Bronchial epithelial cell (primary cell): Measurements from ENCODE around the gene OPCML. TPM values are rescaled to one million over a fixed set of nuclear protein-coding genes. Genes with fewer than 3 reads are reported as not detected.

Source experiments
- DNase-seq: peaks from one replicate; pipeline ENCODE4 v3.0.0-alpha.2; 2010; ENCODE audit warnings: low read depth
- FAIRE-seq: peaks from 2 replicates; lab custom pipeline; 2011; peaks lifted over from hg19 to GRCh38; lab: Jason Lieb, UNC
- H3K27me3 ChIP-seq: 2 replicates; pipeline ENCODE4 v1.5.1; 2011; ENCODE audit warnings: low read length; ENCODE audit not compliant: control insufficient read depth, insufficient read depth
- H3K36me3 ChIP-seq: 2 replicates; pipeline ENCODE4 v1.5.1; 2011; ENCODE audit warnings: low read length; ENCODE audit not compliant: control insufficient read depth, insufficient read depth
- H3K4me3 ChIP-seq: 2 replicates; pipeline ENCODE4 v1.5.1; 2011; ENCODE audit warnings: mild to moderate bottlenecking, low read depth, low read length, control low read depth
- total RNA-seq: library from RNA; depleted of rRNA; stranded (reverse); fragments of >200 nt; gene quantifications from 2 replicates; pipeline ENCODE4 v1.2.1, GENCODE V29; 2014
- TF ChIP-seq, protein P1 (sequence below): IDR thresholded peaks from 2 replicates; pipeline ENCODE4 v1.5.1; 2011; ENCODE audit warnings: mild to moderate bottlenecking, moderate library complexity, low read length, control low read depth, inconsistent platforms; ENCODE audit not compliant: insufficient read depth, severe bottlenecking

Gene OPCML
- total RNA-seq, 1 donor from 2014 or later, result not detected

GRCh38 chr11:133354069-133354468, 178.2 kb downstream of the OPCML start:
- Histone ChIP-seq H3K27me3 (no peaks in the 10 kb centered on the region), H3K36me3 (no peaks in the 10 kb centered on the region), H3K4me3 (no peak overlapping the region)
- TF ChIP-seq, protein P1, sequence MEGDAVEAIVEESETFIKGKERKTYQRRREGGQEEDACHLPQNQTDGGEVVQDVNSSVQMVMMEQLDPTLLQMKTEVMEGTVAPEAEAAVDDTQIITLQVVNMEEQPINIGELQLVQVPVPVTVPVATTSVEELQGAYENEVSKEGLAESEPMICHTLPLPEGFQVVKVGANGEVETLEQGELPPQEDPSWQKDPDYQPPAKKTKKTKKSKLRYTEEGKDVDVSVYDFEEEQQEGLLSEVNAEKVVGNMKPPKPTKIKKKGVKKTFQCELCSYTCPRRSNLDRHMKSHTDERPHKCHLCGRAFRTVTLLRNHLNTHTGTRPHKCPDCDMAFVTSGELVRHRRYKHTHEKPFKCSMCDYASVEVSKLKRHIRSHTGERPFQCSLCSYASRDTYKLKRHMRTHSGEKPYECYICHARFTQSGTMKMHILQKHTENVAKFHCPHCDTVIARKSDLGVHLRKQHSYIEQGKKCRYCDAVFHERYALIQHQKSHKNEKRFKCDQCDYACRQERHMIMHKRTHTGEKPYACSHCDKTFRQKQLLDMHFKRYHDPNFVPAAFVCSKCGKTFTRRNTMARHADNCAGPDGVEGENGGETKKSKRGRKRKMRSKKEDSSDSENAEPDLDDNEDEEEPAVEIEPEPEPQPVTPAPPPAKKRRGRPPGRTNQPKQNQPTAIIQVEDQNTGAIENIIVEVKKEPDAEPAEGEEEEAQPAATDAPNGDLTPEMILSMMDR, result no peak
- FAIRE-seq (peak; percentile 93), DNase-seq (no peak)

DNA sequence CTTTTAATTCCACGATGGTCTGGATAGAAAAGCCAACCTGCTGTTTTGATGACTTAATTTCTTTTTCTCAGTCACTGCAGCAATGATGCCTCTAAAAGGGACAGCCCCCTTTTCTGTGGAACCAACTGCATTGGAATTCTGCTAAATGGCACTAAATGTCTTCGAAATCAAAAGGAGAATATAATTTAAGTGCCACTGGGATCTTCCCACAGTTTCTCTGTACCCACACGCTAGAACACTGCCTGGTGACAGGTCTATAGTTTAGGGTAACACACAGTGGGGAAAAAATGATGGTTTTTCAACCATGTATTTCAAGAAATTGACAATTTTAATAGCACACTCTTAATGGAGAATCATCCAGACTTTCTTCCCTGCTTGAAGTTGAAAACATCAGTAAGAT, 182.3 kb downstream of the OPCML start:
- H3K27me3 ChIP-seq, result no peaks in the 10 kb centered on the region
- no peak overlapping the region for H3K4me3 ChIP-seq
- DNase-seq (no peak), FAIRE-seq (no peak)
- TF ChIP-seq, protein P1, result no peak
- no peaks in the 10 kb centered on the region for H3K36me3 ChIP-seq

DNA sequence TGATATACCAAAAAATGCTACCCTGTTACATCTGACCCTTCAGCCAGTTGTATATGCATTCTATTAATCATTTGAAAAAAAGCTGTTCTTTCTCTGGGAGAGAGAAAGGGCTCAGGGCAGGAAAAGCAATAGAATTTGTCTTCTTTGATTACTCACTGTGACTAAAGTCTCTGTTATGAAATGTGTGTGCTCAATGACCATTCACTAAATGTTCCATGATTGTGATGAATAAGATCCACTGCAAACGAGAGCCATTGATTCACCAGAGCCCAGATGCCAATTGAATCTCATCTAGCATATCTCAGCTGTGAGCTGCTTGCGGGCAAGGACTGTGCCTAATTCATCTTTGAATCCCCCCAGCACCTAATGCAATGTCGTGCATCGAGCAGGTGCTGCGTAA, 184.3 kb downstream of the OPCML start:
- TF ChIP-seq, protein P1, result no peak
- DNase-seq, result peak; percentile 86
- Histone ChIP-seq H3K36me3 (no peaks in the 10 kb centered on the region), H3K27me3 (no peaks in the 10 kb centered on the region), H3K4me3 (no peak overlapping the region)
- no peak for FAIRE-seq

DNA sequence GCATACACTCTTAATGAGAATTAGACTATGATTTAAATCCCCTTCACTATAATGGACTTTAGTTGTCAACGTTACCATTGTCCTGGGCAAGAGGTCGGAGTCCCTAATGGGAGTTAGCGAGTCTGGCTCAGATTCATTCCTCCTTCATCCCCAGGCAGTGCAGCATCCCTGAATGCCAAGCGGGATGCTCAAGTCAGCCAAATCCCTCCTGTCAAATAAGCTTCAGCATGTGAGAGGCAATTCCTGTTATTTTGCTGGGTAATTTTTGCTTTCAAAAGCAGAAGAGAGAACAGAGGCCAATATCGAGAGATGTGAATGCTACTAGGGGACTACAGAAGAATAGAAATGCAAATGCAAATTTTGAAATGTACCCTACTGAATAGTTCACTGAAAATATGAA, 186.2 kb downstream of the OPCML start:
- Histone ChIP-seq H3K36me3 (no peaks in the 10 kb centered on the region), H3K4me3 (no peak overlapping the region), H3K27me3 (no peaks in the 10 kb centered on the region)
- DNase-seq (no peak), FAIRE-seq (no peak)
- TF ChIP-seq, protein P1, result no peak

GRCh38 chr11:133343951-133344350, 188.3 kb downstream of the OPCML start:
- peak; percentile 93 for DNase-seq
- Histone ChIP-seq H3K4me3 (no peak overlapping the region), H3K36me3 (no peaks in the 10 kb centered on the region), H3K27me3 (no peaks in the 10 kb centered on the region)
- TF ChIP-seq, protein P1, result no peak
- FAIRE-seq, result peak; percentile 98

DNA sequence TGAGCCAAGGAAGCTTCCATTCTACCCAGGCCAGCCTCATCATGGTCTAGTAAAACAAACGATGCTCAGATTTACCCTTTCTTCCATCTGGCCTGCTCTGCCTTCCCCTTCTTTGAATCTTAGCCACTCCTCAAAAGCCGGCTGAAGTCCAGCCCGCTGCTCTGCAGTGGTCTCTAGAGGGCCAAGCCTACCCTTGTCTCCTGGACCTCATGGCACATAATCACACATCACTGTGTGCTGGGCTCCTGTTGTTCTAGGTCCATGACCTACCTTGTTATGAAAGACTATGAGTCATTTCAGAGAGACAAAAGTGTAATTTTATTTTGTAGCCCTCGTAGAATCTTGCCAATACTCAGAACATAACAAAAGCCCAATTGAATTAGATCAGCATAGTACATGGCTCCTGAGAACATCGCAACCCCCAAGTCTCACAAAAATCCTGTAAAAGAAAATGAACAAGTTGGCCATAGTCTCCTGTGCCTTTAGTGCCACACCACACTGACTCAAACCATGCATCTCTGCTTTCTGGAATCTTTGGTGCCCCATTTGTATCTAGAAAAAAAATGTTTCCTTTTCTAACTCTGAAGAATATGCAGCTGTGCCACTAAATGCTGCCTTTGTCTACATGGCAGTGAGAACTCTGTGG, 192.7 kb downstream of the OPCML start:
- TF ChIP-seq, protein P1, result no peak
- DNase-seq (peak; percentile 2), FAIRE-seq (no peak)
- no peaks in the 10 kb centered on the region for H3K27me3 ChIP-seq
- H3K4me3 ChIP-seq, result no peak overlapping the region
- no peaks in the 10 kb centered on the region for H3K36me3 ChIP-seq
